ENCODE results near the gene SNX17. TPM values are rescaled to one million over a fixed set of nuclear protein-coding genes. Genes with fewer than 3 reads are reported as not detected.

The SNX17 gene
- total and polyA plus RNA-seq, 2 of the 13 experiments (the other 11 are each of a cell fraction or from before 2014, with no cell fraction given), result 75.0 to 109 TPM

DNA sequence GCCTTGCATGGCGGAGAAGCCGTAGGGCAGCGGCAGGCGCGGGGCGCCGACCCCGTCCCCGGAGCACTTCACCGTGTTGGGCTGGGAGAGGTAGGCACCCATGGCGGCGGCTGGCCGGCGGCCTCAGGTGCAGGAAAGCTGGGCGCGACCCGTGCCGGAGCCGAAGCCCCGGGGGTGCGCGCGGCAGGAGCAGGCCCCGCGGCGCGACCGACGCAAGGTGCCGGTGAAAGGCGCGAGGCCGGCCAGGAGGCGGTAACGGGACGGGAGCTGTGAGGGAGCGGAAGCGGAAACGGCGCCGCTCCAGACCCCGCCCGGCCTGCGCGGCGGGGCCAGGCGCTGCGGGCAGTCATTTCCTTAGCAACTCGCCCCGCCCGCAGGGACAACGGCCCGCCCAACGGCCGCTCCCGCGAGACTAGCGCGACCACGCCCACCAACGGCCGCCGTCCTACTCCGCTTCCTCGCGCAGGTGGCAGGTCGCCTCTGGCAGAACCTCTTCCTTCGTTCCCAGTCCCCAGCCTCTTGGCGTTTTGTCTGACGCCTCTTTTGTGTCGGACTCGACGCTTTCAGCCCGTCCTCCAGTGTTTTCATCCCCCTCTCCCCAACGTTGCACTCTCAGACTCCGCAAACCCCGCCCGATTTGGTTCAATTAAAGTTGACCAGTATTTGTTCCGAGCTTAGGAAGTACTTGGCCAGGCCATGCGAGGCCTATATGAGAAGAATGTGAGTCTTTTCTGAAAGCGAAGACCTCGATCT is 39.1 kb downstream of the SNX17 start, which contains the start of gene PPM1G (continued):
- TF ChIP-seq, protein P1, sequence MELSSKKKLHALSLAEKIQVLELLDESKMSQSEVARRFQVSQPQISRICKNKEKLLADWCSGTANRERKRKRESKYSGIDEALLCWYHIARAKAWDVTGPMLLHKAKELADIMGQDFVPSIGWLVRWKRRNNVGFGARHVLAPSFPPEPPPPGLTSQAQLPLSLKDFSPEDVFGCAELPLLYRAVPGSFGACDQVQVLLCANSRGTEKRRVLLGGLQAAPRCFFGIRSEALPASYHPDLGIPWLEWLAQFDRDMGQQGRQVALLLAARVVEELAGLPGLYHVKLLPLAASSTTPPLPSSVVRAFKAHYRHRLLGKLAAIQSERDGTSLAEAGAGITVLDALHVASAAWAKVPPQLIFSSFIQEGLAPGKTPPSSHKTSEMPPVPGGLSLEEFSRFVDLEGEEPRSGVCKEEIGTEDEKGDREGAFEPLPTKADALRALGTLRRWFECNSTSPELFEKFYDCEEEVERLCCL (CRISPR knock-in tag; IDR thresholded peaks at IDR 0.05; ENCODE audit: borderline replicate concordance), result no peak
- TF ChIP-seq ZNF441 (CRISPR knock-in tag; IDR thresholded peaks at IDR 0.05; ENCODE audit: borderline replicate concordance), result peak; percentile 97
- TF ChIP-seq ZFP90 (CRISPR knock-in tag; IDR thresholded peaks at IDR 0.05; ENCODE audit: borderline replicate concordance), result peak; percentile 80
- TF ChIP-seq POLR2AphosphoS2 (IDR thresholded peaks at IDR 0.05; ENCODE audit: low read depth, low read length), result 0 out of 2 replicates have a peak, but pooled peaks have one; percentile 53
- TF ChIP-seq, protein P2, sequence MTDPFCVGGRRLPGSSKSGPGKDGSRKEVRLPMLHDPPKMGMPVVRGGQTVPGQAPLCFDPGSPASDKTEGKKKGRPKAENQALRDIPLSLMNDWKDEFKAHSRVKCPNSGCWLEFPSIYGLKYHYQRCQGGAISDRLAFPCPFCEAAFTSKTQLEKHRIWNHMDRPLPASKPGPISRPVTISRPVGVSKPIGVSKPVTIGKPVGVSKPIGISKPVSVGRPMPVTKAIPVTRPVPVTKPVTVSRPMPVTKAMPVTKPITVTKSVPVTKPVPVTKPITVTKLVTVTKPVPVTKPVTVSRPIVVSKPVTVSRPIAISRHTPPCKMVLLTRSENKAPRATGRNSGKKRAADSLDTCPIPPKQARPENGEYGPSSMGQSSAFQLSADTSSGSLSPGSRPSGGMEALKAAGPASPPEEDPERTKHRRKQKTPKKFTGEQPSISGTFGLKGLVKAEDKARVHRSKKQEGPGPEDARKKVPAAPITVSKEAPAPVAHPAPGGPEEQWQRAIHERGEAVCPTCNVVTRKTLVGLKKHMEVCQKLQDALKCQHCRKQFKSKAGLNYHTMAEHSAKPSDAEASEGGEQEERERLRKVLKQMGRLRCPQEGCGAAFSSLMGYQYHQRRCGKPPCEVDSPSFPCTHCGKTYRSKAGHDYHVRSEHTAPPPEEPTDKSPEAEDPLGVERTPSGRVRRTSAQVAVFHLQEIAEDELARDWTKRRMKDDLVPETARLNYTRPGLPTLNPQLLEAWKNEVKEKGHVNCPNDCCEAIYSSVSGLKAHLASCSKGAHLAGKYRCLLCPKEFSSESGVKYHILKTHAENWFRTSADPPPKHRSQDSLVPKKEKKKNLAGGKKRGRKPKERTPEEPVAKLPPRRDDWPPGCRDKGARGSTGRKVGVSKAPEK (CRISPR knock-in tag; IDR thresholded peaks at IDR 0.05; ENCODE audit: borderline replicate concordance), result no peak
- TF ChIP-seq DMAP1 (CRISPR knock-in tag; IDR thresholded peaks at IDR 0.05), result peak; percentile 90
- no peak for TF ChIP-seq ZNF10 (CRISPR knock-in tag; IDR thresholded peaks at IDR 0.05; ENCODE audit: borderline replicate concordance, low read depth)
- no peak for TF ChIP-seq TGIF2 (CRISPR knock-in tag; IDR thresholded peaks at IDR 0.05)
- no peak for TF ChIP-seq RORA (CRISPR knock-in tag; IDR thresholded peaks at IDR 0.05)
- no peak for TF ChIP-seq MAFK (conservative IDR thresholded peaks at IDR 0.05 in 1 of 2, IDR thresholded peaks at IDR 0.05 in 1 of 2; ENCODE audit: low read length in 2 of 2)
- TF ChIP-seq ZNF460 (CRISPR knock-in tag; IDR thresholded peaks at IDR 0.05; ENCODE audit: borderline replicate concordance), result peak; percentile 54; the same call in 1 of the 2 replicates
- TF ChIP-seq ZNF280D (CRISPR knock-in tag; IDR thresholded peaks at IDR 0.05), result peak; percentile 73; the same call in 1 of the 2 replicates
- TF ChIP-seq ZNF839 (CRISPR knock-in tag; IDR thresholded peaks at IDR 0.05; ENCODE audit: borderline replicate concordance), result peak; percentile 19; the same call in 1 of the 2 replicates
- peak; percentile 32; the same call in 1 of the 2 replicates for TF ChIP-seq ZFP36L1 (CRISPR knock-in tag; IDR thresholded peaks at IDR 0.05)
- TF ChIP-seq TRIM24 (CRISPR knock-in tag; IDR thresholded peaks at IDR 0.05), result no peak
- 0 out of 2 replicates have a peak, but pooled peaks have one; percentile 5 for TF ChIP-seq SKIL (CRISPR knock-in tag; IDR thresholded peaks at IDR 0.05; ENCODE audit: borderline replicate concordance)
- peak; percentile 57; the same call in 1 of the 2 replicates for TF ChIP-seq ZGPAT (CRISPR knock-in tag; IDR thresholded peaks at IDR 0.05)

All from HepG2 (cell line).